HUES48 (cell line): ENCODE measurements around the gene ECE1.
A peak's percentile ranks its signal among the peaks of the same experiment; 100 is the strongest.

Experiments used
- H3K27ac ChIP-seq: one replicate; pipeline ENCODE4 v1.7.0; 2013; ENCODE audit warnings: low read depth, low read length, inconsistent platforms
- H3K27me3 ChIP-seq: 2 replicates; pipeline ENCODE4 v1.6.1; 2013; ENCODE audit warnings: mild to moderate bottlenecking, low read length; ENCODE audit not compliant: control insufficient read depth, insufficient read depth
- H3K36me3 ChIP-seq: 2 replicates; pipeline ENCODE4 v1.6.1; 2013; ENCODE audit warnings: low read length; ENCODE audit not compliant: control insufficient read depth, insufficient read depth
- H3K4me1 ChIP-seq: 2 replicates; pipeline ENCODE4 v1.6.1; 2013; ENCODE audit warnings: mild to moderate bottlenecking, low read length; ENCODE audit not compliant: control insufficient read depth, insufficient read depth
- H3K4me3 ChIP-seq: 2 replicates; pipeline ENCODE4 v1.5.1; 2013; ENCODE audit warnings: mild to moderate bottlenecking, low read depth, low read length
- H3K9ac ChIP-seq: 2 replicates; pipeline ENCODE4 v1.6.1; 2013; ENCODE audit warnings: mild to moderate bottlenecking, low read depth, low read length, moderate library complexity
- H3K9me3 ChIP-seq: 2 replicates; pipeline ENCODE4 v1.6.1; 2013; ENCODE audit warnings: low read length; ENCODE audit not compliant: control insufficient read depth, insufficient read depth

The ECE1 gene

DNA sequence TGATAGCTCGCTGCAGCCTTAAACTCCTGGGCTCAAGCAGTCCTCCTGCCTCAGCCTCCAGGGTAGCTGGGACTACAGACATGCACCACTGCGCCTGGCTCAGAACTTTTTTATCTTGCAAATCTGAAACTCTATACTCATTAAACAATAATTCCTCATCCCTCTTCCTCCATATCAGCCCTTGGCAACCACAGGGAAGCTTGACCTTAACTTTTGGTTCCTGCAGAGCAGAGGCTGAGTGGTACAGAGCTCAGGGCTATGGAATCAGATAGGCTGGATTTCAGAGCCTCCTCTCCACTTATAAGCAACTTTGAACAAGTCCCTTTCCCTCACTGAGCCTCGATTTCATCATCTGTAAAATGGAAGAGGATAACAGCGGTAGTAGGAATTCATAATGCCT is 47.4 kb downstream of the ECE1 start:
- Histone ChIP-seq H3K36me3 (peaks cover 13% of the 10 kb centered on the region; the same call in 1 of the 2 replicates), H3K9ac (no peak overlapping the region), H3K4me3 (no peak overlapping the region), H3K4me1 (peaks cover 6% of the 10 kb centered on the region; the same call in 1 of the 2 replicates), H3K27ac (no peak overlapping the region), H3K27me3 (no peaks in the 10 kb centered on the region), H3K9me3 (no peaks in the 10 kb centered on the region)

DNA sequence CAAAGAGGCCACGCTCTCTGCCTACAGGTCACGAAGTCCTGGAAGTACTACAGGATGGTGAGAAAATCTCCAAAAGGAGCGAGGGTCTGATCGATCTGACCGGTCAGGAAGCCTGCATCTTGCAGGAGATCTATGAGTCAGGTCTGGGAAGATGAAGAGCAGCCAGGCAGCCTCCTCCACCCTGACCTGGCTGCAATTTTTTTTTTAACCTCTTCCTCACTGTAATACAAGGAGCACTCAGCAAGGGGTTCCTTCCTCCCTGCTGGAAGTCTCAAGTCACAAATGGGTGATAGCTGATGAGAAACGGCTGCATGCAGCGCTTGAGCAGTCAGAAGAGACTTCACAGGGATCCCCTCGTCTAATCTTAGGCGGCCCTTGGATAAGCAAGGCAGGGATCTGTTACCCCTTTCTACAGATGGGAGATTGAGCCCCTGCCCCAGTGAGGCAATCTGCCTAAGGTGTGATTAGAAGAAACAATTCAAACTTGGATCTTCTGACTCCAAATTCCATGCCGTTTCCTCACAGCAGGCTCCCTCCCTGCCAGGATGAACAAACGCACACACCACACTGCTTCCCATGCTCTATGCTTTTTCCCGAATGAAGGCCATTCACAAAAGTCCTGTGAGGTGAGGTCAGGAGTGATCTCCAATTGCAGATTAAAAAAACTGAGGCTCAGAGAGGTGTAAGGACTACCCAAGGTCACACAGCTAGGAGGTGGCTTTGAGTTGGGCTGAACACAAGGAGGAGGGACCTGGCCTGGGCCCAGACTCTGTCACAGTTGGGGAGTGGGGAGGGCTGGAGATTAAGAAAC is 48.3 kb downstream of the ECE1 start:
- Histone ChIP-seq H3K9ac (no peak overlapping the region), H3K4me1 (peaks cover 6% of the 10 kb centered on the region; the same call in 1 of the 2 replicates), H3K9me3 (no peaks in the 10 kb centered on the region), H3K27ac (peak overlapping the region; percentile 67), H3K27me3 (no peaks in the 10 kb centered on the region), H3K36me3 (peaks cover 22% of the 10 kb centered on the region; the same call in 1 of the 2 replicates), H3K4me3 (no peak overlapping the region)

DNA sequence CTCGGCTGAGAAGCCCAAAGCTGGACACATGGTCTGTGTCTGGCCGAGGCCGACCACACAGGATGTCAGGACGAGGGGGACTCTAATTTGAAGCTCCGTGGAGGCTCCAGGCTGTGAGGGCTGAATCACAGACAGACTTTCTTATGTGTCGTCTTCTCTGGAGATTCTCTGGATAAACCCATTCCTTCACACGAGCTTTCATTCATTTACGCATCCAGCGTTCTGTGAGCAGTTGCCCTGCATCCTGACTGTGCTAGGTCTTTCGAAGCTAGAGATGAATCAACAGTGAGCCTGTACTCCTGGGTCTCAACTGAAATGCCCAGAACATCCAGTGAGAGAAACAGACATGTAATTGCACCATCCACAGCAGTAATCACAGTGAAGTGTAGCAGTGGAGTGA is 49.6 kb downstream of the ECE1 start:
- H3K4me1 ChIP-seq, result peaks cover 6% of the 10 kb centered on the region; the same call in 1 of the 2 replicates
- H3K4me3 ChIP-seq, result no peak overlapping the region
- no peak overlapping the region for H3K9ac ChIP-seq
- no peaks in the 10 kb centered on the region for H3K9me3 ChIP-seq
- H3K27ac ChIP-seq, result no peak overlapping the region
- peaks cover 26% of the 10 kb centered on the region; the same call in 1 of the 2 replicates for H3K36me3 ChIP-seq
- no peaks in the 10 kb centered on the region for H3K27me3 ChIP-seq

DNA sequence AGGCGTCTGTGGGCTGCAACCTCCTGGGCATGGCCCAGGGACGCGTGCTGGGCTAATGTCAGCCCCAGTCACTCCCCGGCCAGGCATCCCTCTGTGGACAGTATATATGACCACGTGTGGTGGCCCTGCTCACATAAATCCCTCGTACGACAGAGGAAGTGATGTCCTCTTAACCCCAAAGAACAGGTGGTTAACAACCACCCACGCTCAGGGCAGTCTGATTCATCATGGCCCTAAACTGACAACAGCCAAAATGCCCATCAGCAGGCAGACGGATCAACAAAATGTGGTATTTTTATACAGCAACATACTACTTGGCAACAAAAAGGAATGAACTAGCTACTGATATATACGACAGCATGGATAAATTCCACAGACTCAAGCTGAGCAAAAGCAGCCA is 51.0 kb downstream of the ECE1 start:
- Histone ChIP-seq H3K9me3 (no peaks in the 10 kb centered on the region), H3K27ac (no peak overlapping the region), H3K36me3 (peaks cover 27% of the 10 kb centered on the region), H3K27me3 (no peaks in the 10 kb centered on the region), H3K9ac (no peak overlapping the region), H3K4me3 (no peak overlapping the region), H3K4me1 (peaks cover 6% of the 10 kb centered on the region; the same call in 1 of the 2 replicates)

DNA sequence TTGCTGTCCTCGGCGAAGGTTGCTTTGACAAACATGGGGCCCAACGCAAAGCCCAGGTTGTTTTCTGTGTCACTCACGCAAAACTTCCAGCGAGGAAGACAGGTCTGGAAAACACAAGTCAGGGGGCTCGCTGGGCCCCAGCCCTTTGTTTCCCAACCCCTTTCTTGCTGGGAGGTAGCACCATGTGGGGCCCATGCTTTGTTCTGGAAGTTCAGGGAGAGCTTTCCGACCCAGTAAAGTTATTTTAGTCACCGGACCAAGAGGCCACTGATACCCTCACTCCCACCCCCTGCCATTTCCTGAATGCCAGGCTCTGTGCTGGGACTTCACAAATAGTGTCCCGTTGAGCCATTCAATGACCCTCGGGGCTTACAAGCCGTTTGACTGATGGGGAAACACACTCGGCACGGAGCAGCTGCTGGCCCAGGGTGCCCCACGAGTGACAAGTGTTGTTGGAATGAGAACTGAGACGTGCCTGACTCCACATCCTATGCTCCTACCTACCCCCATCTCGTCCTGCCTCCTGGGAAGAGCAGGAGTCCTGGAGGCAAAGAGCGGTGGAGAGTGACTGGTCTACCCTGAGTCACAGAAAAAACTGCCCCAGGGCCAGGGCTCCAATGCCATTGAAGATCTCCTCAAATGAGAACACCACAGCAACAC is 52.0 kb downstream of the ECE1 start:
- H3K27ac ChIP-seq, result peak overlapping the region; percentile 65
- no peaks in the 10 kb centered on the region for H3K9me3 ChIP-seq
- no peaks in the 10 kb centered on the region for H3K27me3 ChIP-seq
- no peak overlapping the region for H3K4me3 ChIP-seq
- peaks cover 6% of the 10 kb centered on the region; the same call in 1 of the 2 replicates for H3K4me1 ChIP-seq
- peaks cover 24% of the 10 kb centered on the region for H3K36me3 ChIP-seq
- H3K9ac ChIP-seq, result no peak overlapping the region

DNA sequence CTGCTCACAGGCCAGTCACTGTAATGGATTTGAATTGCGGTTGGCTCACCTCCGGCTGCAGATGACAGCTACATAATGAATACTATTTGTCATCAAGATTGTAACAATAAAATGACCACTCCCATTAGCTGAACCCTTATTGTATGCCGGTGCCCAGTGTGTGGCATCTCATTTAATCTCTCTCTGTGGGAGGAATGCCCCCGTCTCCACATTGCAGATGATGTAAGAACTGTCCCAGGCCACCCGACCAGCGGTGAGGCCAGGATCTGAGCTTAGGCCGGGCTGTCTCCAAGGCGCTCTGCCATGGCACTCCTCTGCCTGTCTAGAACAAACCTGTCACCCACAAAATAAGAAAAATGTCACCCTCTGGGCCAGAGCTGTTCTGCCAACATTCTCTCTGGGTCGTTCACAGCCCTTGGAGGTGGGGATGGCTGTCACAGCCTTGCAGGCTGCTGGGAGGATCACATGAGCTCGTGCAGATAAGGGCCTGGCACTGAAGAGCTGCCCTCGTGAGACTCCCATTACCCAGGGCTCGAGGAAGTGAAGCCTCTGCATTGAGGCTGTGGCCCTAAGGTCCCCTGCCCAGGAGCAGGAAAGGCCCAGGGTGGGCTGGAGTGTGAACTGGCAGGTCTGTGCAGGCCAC is 52.7 kb downstream of the ECE1 start:
- H3K27ac ChIP-seq, result peak overlapping the region; percentile 65
- peaks cover 27% of the 10 kb centered on the region for H3K36me3 ChIP-seq
- H3K9me3 ChIP-seq, result no peaks in the 10 kb centered on the region
- no peak overlapping the region for H3K9ac ChIP-seq
- H3K4me1 ChIP-seq, result peaks cover 6% of the 10 kb centered on the region; the same call in 1 of the 2 replicates
- no peaks in the 10 kb centered on the region for H3K27me3 ChIP-seq
- no peak overlapping the region for H3K4me3 ChIP-seq

DNA sequence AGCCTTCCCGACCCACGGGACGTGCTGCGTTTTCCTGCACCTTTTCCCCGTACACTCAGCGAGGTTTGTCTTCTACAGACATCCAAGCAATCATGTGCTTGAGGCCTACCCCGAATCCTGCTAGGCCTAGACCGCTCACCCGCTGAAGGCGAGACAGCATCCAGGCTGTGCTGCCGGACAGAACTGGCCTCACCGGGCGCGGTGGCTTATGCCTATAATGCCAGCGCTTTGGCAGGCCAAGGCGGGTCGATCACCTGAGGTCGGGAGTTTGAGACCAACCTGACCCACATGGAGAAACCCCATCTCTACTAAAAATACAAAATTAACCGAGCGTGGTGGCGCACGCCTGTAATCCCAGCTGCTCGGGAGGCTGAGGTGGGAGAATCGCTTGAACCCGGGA is 54.1 kb downstream of the ECE1 start:
- no peaks in the 10 kb centered on the region; the same call in 1 of the 2 replicates for H3K4me1 ChIP-seq
- no peaks in the 10 kb centered on the region for H3K27me3 ChIP-seq
- H3K4me3 ChIP-seq, result no peak overlapping the region
- no peak overlapping the region for H3K9ac ChIP-seq
- H3K27ac ChIP-seq, result no peak overlapping the region
- H3K36me3 ChIP-seq, result peaks cover 27% of the 10 kb centered on the region
- no peaks in the 10 kb centered on the region for H3K9me3 ChIP-seq

DNA sequence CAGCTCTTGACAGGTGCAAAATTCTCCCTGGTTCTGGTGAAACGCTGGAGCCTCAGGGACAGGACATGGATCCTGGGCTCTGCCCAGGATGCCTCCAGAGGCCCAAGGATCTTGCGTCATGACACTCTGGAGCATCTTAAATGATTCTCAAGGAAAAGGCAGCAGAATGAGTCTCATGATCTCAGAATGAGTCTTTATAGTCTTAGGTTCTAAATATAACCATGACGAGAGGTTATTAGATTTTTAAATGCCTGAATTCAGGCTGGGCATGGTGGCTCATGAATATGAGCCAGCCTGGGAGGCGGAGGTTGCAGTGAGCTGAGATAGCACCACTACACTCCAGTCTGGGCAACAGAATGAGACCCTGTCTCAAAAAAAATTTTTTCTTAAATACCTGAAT is 55.5 kb downstream of the ECE1 start:
- Histone ChIP-seq H3K36me3 (peaks cover 27% of the 10 kb centered on the region), H3K9me3 (no peaks in the 10 kb centered on the region), H3K4me3 (no peak overlapping the region), H3K27me3 (no peaks in the 10 kb centered on the region), H3K4me1 (no peaks in the 10 kb centered on the region; the same call in 1 of the 2 replicates), H3K27ac (no peak overlapping the region), H3K9ac (no peak overlapping the region)

DNA sequence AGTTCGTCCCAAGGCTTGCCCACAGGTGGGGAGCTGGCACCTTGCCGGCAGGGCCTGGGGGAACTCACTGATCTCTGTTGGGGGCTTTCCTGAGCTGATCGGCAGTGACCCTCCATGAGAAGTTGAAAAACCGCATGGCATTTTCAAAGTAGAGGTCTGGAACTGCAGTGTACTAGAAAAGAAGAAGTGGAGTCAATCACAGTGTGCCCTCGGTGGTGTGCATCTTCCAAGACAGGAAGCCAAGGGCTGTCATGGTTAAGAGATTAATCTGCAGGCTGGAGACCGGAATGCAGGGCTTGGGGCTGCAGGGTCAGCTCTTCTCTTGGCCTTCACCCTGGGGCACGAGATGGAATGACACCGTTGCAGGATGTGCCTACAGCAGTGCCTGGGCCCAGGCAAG is 56.8 kb downstream of the ECE1 start:
- Histone ChIP-seq H3K27ac (no peak overlapping the region), H3K36me3 (peaks cover 27% of the 10 kb centered on the region), H3K27me3 (no peaks in the 10 kb centered on the region), H3K4me3 (no peak overlapping the region), H3K9me3 (no peaks in the 10 kb centered on the region), H3K4me1 (no peaks in the 10 kb centered on the region; the same call in 1 of the 2 replicates), H3K9ac (no peak overlapping the region)

DNA sequence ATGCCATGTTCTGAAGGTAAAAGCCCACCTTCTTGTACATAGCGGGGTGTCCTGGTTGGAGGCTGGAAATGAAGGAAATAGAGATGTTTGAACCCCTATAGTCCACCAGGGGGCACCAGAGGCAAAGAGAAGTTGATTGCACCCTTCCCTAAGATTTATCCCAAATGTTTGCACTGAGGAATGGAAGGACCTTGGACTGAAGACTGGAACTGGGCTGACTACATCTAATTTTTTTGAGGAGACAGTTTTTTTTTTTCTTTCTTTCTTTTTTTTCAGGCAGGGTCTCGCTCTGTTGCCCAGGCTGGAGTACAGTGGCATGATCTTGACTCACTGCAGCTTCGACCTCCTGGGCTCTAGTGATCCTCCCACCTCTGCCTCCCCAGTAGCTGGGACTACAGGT is 58.2 kb downstream of the ECE1 start:
- H3K27me3 ChIP-seq, result no peaks in the 10 kb centered on the region
- H3K4me3 ChIP-seq, result no peak overlapping the region
- no peaks in the 10 kb centered on the region for H3K9me3 ChIP-seq
- no peak overlapping the region for H3K27ac ChIP-seq
- H3K9ac ChIP-seq, result no peak overlapping the region
- H3K36me3 ChIP-seq, result peaks cover 18% of the 10 kb centered on the region
- no peaks in the 10 kb centered on the region; the same call in 1 of the 2 replicates for H3K4me1 ChIP-seq
